GM12865 (cell line): ENCODE measurements around the gene FGFR3.

Experiments
- DNase-seq: peaks from one replicate; pipeline ENCODE4 v3.0.0; 2010; ENCODE audit warnings: low read depth
- H3K4me3 ChIP-seq: 2 replicates; pipeline ENCODE4 v1.5.1; 2011; ENCODE audit warnings: mild to moderate bottlenecking, low read depth, low read length, control low read depth
- TF ChIP-seq, protein P1 (sequence below): IDR thresholded peaks from 2 replicates; pipeline ENCODE4 v1.5.1; 2011; ENCODE audit warnings: low read length, control low read depth, low read depth, inconsistent platforms; ENCODE audit not compliant: insufficient read depth; ENCODE audit errors: missing control alignments

Gene FGFR3

DNA sequence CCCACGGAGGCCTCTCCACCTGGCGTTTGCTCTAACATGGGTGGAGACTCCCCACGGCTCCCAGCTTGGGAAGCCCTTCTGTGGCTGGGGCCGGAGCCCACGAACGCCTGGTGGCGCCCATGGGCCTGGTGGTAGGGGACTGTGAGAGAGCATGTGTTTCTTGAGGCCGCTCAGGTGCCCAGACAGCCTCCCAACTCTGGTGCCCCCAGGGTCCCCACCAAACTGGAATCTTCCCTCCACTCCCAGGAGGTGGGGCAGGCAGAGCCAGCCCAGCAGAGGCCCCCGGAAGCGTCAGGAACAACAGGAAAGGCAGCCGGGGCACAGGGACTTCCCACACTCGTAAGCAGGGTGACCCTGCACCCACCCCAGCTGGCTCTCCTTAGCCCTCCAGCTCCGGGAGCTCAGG, 33.3 kb upstream of the FGFR3 start:
- TF ChIP-seq, protein P1, sequence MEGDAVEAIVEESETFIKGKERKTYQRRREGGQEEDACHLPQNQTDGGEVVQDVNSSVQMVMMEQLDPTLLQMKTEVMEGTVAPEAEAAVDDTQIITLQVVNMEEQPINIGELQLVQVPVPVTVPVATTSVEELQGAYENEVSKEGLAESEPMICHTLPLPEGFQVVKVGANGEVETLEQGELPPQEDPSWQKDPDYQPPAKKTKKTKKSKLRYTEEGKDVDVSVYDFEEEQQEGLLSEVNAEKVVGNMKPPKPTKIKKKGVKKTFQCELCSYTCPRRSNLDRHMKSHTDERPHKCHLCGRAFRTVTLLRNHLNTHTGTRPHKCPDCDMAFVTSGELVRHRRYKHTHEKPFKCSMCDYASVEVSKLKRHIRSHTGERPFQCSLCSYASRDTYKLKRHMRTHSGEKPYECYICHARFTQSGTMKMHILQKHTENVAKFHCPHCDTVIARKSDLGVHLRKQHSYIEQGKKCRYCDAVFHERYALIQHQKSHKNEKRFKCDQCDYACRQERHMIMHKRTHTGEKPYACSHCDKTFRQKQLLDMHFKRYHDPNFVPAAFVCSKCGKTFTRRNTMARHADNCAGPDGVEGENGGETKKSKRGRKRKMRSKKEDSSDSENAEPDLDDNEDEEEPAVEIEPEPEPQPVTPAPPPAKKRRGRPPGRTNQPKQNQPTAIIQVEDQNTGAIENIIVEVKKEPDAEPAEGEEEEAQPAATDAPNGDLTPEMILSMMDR, result no peak
- H3K4me3 ChIP-seq, result no peak overlapping the region
- no peak for DNase-seq

DNA sequence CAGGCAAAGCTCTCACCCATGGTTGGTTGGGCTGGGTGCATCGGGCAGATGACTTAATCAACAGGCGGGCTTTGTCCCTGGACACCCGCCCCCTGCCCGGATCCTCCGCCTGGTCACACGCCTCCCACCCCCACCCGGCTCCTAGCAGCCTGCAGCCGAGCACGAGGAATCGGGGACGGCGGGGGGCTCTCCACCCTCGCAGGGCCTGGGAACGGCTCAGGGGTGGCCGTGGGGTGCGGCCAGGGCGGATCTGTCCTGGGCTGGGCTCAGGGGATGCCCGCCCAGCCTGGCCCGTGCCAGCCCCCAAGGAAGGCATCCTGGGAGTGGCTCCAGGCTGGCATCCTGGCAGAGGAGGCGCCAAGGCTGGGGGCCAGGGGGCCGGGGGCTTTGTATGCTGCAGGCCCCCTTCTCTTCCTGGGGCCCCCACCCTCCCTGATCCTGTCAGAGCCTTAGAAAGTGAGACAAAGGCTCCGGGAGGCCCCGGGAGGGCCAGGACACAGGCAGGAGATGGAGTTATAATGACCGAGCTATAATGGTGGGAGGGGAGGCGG, 32.5 kb upstream of the FGFR3 start:
- TF ChIP-seq, protein P1, result no peak
- no peak overlapping the region for H3K4me3 ChIP-seq
- DNase-seq, result no peak

DNA sequence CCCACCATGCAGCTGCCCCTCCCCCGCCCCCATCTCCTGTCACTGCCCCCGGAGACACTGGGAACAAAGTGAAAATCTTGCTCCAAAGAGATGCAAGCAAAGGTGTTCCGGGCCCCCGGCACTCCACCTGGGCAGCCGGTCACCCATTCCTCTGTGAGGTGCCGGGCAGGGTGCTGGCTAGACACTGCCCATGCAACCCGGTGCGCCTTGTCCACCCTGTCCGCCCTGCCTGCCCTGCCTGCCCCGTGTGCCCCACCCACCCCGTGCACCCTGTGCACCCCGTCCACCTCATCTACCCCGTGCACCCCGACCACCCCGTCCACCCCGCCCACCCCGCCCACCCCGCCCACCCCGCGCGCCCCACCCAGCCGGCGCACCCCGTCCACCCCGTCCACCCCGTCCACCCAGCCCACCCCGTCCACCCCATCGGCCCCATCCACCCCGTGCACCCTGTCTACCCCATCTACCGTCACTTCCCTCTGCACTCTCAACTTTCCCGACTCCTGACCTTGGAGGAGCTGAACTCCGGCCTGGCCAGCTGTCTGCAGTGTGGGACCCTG, 31.9 kb upstream of the FGFR3 start:
- no peak overlapping the region for H3K4me3 ChIP-seq
- no peak for DNase-seq
- TF ChIP-seq, protein P1, result no peak

DNA sequence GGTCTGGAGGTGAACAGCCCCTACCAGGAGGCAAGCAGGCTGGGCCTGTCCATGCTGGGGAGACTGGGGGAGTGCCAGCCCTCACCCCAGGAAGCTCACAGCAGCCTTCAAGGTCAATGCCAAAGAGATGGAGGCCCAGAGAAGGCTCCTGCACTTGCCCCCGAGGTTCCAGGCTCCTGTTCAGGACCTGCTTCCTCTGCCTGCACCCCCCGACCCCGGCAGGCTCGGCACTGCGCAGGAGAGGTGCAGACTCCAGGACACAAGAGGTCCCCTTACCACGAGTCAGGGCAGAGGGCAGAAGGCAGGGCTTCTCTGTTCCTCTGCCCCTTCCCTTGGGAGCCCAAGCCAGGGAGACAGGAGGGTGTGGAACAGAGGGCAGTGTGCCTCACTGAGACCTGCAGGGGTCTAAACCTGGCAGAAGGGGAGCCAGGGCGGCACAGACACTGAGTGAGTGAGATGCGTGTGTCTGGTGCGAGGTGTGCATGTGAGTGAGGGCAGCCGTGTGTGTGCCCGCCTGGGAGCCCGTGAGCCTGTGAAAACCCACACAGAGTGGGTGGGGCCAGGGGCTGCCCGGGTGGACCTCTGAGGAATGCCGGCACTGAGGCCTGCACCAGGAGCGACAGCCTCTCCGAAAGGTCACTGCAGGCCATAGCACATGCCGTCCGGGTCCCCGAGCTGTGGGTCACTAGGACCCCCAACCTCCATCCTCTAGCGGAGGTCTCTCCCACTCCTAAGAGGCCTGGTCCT, 30.7 kb upstream of the FGFR3 start:
- H3K4me3 ChIP-seq, result no peak overlapping the region
- DNase-seq, result no peak
- TF ChIP-seq, protein P1, result no peak

DNA sequence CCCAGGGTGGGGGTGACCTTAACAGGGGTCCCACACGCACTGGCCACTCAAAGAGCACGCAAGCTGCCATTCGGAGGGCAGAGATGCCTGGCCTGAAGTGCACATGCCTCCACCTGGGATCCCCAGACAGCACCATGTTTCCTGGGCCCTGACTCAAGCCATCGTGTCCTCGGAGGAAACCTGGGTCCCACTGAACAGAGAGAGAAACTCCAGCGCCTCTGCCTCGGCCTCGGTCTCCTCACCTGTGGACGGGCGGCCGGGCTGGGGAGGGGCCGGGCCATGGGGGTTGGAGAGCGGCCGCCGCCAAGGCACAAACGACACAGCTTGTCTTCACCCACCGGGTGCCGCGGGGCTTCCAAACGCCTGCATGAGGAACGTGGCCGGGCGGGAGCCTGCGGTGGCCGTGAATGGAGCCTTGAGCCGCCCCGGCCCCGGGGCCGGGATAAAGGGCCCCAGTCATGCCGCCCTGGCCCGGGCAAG, 30.0 kb upstream of the FGFR3 start:
- DNase-seq, result no peak
- TF ChIP-seq, protein P1, result no peak
- no peak overlapping the region for H3K4me3 ChIP-seq

DNA sequence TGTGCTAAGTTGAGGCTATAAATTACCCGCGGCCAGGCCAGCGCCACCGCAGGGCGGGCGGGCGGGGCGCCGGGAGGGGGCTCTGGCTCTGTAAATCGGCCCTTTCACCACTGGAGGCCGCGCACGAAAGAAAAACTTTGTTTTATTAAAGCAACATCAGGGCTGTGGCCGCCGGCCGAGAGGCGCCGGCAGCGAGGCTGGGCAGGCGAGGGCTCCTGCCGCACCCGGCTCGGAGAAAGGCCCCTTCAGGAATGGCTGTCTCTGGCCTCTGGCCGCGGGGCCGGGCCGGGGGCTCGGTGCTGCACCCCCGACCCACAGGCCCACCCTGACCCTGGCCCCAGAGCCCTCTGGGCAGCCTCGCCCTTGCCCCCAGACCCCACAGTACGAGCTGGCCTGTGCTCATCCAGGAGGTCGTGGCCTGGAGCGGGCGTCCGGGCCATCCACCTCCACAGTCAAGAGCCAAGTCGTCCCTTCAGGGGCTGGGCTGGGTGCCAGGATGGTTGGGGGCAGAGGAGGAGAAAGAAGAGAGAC, 29.5 kb upstream of the FGFR3 start:
- TF ChIP-seq, protein P1, result no peak
- no peak for DNase-seq
- no peak overlapping the region for H3K4me3 ChIP-seq
